Sigmoid colon (tissue), 4 donors: Measurements from ENCODE around the gene UQCC2.

Experiments
- POLR2A ChIP-seq, 2 donors: fragments of 450-650 bp; IDR thresholded peaks; one replicate each; pipeline ENCODE4 v1.6.1; 2016; ENCODE audit warnings: antibody characterized with exemption in 2 of 2, mild to moderate bottlenecking in 2 of 2, moderate library complexity in 2 of 2
- POLR2AphosphoS5 ChIP-seq, 4 donors: sonication (generic); formaldehyde crosslinking; IDR thresholded peaks; one replicate each; pipeline ENCODE4 v1.6.1; 2017; ENCODE audit warnings: antibody characterized with exemption in 4 of 4
- TF ChIP-seq, protein P1 (sequence below), 4 experiments: fragments of 450-650 bp in 3 of 4; fragments of 200-600 bp in 1 of 4; IDR thresholded peaks; one replicate each; pipeline ENCODE4 v1.5.1; 2016 to 2019; ENCODE audit warnings: antibody characterized with exemption in 4 of 4, mild to moderate bottlenecking in 3 of 4, moderate library complexity in 2 of 4

DNA sequence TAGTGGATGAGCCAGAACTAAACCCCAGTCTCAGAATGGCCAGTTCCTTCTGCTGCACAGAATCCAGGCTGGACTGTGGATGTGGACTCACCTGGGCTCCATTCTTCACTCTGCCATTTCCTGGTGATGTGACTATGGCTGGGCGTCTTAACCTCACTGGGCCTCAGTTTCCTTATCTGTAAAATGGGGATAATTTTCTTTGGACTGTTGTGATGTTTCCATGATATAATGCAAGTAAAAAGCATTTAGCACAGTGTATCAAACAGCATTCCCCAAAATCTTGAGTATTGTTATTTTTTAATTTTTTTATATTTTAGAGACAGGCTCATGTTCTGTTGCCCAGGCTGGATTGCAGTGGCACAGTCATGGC is 41.1 kb upstream of the UQCC2 start:
- TF ChIP-seq, protein P1, sequence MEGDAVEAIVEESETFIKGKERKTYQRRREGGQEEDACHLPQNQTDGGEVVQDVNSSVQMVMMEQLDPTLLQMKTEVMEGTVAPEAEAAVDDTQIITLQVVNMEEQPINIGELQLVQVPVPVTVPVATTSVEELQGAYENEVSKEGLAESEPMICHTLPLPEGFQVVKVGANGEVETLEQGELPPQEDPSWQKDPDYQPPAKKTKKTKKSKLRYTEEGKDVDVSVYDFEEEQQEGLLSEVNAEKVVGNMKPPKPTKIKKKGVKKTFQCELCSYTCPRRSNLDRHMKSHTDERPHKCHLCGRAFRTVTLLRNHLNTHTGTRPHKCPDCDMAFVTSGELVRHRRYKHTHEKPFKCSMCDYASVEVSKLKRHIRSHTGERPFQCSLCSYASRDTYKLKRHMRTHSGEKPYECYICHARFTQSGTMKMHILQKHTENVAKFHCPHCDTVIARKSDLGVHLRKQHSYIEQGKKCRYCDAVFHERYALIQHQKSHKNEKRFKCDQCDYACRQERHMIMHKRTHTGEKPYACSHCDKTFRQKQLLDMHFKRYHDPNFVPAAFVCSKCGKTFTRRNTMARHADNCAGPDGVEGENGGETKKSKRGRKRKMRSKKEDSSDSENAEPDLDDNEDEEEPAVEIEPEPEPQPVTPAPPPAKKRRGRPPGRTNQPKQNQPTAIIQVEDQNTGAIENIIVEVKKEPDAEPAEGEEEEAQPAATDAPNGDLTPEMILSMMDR (IDR thresholded peaks at IDR 0.05): no peak
- TF ChIP-seq POLR2A (IDR thresholded peaks at IDR 0.05): no peak
- TF ChIP-seq POLR2AphosphoS5 (IDR thresholded peaks at IDR 0.05): no peak
